Stimulated activated CD8-positive, alpha-beta memory T cell treated with anti-CD3 and anti-CD28 coated beads, Interleukin-15, amount 100 ng/mL, for 4 hours (primary cell): ENCODE measurements around the gene C13orf46.

Experiments used
- DNase-seq, 2 donors: peaks; one replicate each; pipeline ENCODE4 v3.0.0-alpha.2; 2020; ENCODE audit warnings: low read depth in 2 of 2

The C13orf46 gene

DNA sequence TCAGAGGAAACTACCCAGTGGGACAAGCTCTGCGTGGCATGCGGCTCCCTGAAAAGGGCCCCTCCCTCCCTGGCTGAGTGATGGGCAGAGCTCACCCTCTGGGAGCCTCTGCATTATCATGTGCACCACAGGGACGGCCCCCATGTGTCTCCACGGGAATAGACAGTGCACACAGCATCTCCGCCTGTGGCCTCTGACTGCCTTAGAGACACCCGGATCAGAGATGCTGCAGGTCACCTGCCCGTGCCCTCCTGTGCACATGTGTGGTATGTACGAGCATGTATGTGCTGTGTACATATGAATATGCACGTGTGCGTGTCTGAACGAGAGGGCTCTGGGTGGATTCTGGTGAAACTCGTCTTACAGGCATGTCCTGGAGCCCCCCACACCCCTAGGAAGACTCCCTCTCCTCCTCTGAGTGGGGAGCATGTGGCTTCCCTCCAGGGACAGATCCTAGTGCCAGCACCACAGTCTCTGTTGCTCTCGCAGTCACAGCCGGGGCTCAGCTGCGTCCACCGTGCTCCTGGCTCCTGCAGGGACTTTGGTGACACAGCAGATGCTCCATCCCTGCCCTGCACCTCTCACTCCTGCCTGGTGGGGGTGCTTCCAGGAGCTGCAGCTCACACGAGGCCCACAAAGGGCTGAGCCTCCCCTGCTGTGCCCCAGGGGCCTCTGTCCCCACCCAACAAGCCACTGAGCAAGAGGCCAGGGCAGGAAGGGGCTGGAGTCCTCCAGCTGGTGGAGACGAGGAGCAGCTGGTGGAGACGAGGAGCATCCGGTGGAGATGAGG lies 19.6 kb downstream of the C13orf46 start:
- no peak for DNase-seq

- DNase-seq, result no peak
Measured at GRCh38 chr13:113953561-113953960, 20.3 kb downstream of the C13orf46 start.

DNA sequence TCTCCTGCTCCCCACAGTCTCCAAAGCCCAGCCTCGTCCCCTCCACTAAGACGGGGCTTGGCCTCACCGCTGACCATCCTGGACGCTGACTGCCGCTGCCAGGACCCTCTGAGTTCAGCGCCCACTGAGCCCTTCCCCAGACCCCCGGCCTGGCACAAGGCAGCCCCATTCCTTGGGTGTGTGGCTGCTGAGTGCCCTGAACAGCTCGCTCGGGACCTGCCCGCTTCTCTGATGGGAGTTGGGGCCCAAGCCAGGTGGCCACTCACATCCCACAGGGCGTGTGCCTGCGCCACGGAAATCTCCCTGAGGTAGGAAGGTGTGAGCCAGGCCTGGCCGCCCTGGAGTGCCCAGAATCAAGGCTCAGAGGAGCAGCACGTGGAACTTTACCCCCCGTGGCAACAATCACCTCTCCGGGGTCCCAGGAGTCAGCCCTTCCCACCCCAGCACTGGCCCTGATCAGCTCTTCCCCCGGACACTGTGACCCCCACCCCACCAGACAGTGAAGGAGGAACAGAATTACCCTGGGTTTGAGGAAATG lies 20.8 kb downstream of the C13orf46 start:
- no peak for DNase-seq

DNA sequence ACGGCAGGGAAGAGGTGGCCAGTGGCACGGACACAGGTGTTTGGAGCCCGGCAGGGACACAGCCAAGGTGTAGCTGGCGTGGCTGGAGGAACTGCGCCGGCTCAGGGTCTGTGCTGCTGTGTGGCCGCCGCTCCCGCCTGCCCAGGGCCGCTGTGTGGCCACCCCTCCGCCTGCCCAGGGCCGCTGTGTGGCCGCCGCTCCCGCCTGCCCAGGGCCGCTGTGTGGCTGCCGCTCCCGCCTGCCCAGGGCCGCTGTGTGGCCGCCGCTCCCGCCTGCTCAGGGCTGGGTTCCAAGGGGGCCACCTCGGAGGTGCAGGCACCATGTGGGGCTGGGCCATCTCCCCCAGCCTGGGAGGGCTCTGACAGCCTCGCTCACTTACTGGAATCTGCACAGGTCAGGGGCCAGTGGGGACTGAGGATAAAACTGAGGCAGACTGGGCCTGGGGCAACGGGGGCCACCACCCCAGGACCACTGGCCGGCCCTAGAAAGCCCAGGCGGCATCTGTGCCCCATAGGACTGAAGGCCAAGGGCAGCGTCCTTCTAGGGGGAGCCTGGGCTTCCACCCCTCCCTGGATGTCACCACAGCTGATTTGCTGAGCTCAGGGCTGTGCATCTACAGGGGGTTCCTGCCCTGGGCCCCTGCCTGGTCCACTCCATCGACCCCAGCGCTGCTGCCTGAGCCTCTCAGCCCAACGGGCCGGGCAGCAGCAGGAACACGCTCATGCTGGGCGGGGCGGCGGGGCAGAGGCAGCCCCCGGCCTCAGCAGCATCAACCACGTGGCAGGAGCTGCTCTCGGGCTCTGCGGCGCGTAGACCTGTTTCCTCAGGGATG lies 21.5 kb downstream of the C13orf46 start:
- DNase-seq, result no peak

GRCh38 chr13:113951246-113951999 lies 22.5 kb downstream of the C13orf46 start:
- DNase-seq, result no peak

- DNase-seq, result no peak
Measured at GRCh38 chr13:113950451-113951245, 23.2 kb downstream of the C13orf46 start.

- no peak for DNase-seq
Measured at GRCh38 chr13:113949546-113949945, 24.3 kb downstream of the C13orf46 start.

DNA sequence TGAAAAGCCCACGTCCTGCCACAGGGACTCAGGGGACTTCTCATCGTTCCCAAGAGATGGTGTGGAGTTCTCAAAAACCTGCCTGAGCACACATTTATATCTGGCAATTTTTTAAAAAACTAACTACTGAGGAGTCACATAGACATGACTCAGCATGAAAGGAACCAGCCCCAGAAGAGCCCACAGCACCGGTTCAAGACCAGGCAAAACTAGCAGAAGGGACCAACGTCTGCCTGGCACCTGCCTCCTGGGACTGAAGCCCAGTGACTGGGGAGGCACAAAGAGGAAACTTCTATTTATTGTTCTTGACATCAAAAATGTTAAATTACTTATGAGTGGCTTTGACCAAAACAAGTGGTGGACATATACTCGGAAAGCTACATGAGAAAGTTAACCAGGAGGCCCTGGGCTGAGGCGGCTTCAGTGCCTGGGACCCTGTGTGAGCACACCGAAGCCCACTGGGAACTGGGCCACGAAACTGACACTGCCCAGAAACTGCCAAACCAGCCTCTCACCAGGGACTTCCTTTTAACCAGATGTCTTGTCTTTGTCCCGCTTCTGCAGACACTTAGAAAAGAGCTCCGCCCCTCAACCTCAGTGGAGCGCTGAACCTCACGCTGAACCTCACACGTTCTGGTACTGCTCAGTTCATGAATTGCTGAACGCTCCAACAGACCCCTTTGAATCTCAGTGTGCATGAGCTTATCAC lies 25.7 kb downstream of the C13orf46 start:
- no peak for DNase-seq

DNA sequence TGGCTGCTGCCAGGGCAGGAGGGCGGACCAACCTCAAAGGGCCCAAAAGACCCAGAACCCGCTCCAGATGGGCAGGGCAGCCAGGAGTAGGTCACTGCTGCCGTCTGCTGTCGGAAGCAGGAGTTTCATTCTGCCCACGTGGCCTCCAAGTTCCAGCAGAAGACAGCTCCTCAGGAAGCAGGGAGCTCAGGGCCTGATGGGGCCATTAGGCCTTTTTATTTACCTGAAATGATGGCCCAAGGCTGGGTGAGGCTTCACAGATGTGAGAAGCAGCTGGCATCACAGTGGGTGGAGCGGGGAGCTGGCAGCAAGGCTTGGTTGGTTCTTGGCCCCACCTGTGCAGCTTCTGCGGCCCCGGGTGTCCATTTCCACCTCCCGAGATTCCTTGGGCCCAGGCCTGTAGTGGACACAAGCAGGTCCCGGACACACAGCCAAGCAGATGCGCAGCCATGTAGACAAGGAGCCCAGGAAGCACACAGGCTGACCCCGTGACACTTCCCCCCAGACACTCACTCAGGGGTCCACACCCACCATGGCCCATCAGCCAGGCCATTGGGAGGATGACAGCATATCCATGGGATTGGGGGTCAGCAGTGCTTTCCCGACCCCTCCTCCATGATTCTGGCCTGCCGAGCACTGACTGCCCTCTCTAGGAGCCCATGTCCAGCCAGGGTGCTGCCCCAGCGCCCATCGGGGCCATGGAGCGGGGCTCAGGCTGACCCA lies 26.4 kb downstream of the C13orf46 start:
- DNase-seq, result no peak

DNA sequence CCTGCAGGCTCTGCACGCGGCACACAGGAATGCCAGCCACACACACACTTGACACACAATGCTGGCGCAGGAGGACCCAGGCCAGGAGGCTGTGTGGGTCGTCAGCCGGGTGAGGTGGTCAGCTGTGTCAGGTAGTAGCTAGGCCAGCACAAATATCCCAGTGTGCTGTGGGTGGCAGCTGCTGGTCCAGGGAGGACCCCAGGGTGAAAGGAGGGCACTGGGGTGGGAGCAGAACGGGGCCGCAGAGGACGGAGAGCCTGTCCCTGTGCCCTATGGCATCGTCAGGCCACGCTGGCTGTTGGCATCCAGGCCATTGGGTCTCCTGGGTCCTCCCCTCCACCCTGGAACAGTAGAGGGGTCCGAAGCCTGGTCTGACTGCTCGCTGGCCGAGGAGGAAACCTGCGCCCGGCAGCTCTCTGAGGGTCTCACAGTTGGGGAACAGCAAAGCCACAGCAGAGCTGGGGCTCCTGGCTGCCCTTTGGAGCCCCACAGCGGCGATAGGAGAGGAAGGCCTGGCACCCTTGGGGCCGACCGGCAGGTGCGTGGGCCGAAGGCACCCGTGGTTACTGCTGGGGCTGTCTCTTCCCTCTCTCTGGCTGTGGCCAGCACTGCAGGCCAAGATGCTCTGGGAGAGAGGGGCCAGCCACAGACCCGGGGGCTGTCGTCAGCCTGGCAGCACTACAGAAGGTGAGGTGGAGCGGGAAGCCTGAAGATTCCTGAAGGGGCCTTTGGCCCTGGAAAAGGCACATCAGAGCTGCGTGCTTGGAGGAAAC lies 27.3 kb downstream of the C13orf46 start:
- no peak for DNase-seq

DNA sequence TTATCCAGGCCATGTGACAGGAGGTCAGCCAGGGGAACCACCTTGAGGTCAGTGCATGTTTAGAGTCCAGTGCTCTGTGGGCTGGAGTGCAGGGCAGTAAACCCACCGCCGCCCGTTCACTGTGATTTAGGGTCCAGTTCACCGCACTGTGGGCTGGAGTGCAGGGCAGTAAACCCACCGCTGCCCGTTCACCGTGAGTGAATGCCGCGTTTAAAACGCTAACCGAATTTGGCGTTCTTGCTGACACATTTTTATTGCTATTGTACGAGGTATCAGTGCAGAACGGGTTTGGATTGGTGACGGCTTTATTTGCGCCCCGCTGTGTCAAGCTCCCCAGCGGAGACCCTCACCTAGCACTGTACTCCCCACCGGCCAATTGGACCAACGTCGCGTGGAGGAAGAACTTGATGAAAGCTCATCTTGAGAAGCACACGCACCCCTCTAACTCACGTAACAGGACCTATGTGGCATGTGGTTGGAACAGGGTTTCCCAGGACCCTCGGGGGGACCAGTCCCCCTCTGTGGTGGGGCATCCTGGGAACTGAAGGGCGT lies 27.9 kb downstream of the C13orf46 start:
- no peak for DNase-seq

DNA sequence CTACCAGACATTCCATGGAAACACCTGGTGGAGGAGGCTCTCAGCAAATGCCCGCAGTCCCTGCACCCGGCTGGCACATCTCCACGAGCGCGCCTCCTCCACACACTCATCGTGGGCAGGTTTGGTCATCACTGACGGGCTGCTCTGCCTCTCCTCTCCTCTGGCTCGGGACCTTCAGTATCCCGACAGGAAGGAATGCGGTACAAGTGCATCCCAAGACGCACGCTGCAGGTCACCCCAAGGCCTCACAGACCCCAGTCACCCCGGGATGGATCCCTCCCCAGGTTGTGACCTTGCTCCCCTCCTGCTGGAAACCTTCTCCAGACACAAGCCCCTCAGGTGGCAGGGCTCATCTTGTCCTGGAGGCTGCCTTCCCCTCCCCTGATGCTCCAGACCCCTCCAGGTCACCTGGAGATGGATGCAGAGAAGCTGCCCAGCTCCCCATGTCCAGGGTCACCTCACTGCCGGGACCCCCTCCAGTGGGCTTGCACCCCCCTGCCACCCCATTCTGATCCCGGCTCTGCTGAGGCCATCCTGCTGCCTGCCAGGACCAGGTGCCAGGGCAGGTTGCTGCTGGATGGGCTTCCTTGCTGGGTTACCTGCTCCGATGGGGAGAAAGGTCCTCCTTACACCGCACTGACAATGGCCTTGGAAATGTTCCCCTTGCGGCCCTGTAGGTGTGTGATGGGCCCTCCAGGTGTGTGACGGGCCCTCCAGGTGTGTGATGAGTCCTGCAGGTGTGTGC lies 29.9 kb downstream of the C13orf46 start:
- no peak for DNase-seq

- no peak for DNase-seq
Measured at GRCh38 chr13:113942591-113943103, 31.2 kb downstream of the C13orf46 start.

GRCh38 chr13:113941571-113942191 lies 32.2 kb downstream of the C13orf46 start:
- DNase-seq, result no peak

- DNase-seq, result no peak
Measured at GRCh38 chr13:113939944-113940297, 34.0 kb downstream of the C13orf46 start.

- DNase-seq, result no peak
Measured at GRCh38 chr13:113939129-113939943, 34.5 kb downstream of the C13orf46 start.

- no peak for DNase-seq
Measured at GRCh38 chr13:113938716-113939115, 35.2 kb downstream of the C13orf46 start.
